Astrocyte of the spinal cord (primary cell): Measurements from ENCODE around the gene EEA1.
A peak's percentile ranks its signal among the peaks of the same experiment; 100 is the strongest.

Experiments
- DNase-seq: peaks from one replicate; pipeline ENCODE4 v3.0.0; 2011; ENCODE audit warnings: low read depth, low spot score
- H3K4me3 ChIP-seq: 2 replicates; pipeline ENCODE4 v1.5.1; 2011; ENCODE audit warnings: low read depth, mild to moderate bottlenecking, low read length, moderate library complexity
- in situ Hi-C: cut with HindIII; loops from 2 replicates; pipeline ENCODE4 v1.10.0; 2017; ENCODE audit warnings: low sequenced_read_pairs
- TF ChIP-seq, protein P1 (sequence below): IDR thresholded peaks from 2 replicates; pipeline ENCODE4 v1.5.1; 2012; ENCODE audit warnings: low read depth, mild to moderate bottlenecking, low read length, inconsistent platforms

Gene EEA1

DNA sequence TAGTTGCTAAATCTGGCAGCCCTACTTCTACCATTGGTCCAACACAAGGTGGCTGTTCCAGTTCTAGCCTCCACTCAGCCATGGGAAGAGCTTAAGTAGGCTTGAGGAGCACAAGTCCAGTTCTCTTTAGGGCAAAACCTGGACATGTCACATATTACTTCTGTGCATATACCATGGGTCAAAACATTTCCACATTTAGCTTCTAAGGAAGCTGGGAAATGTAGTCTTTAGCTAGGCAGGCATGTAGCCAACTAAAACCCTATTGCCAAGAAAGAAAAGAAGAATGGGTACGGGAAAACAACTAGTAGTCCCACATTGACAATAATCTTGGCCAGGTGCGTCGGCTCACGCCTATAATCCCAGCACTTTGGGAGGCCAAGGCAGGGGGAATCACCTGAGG lies 20.9 kb upstream of the EEA1 start:
- in situ Hi-C loops, result loop anchor here (25.0 kb wide), 1 partner anchor 462 kb away; no protein-coding TSS in a partner anchor
- TF ChIP-seq, protein P1, sequence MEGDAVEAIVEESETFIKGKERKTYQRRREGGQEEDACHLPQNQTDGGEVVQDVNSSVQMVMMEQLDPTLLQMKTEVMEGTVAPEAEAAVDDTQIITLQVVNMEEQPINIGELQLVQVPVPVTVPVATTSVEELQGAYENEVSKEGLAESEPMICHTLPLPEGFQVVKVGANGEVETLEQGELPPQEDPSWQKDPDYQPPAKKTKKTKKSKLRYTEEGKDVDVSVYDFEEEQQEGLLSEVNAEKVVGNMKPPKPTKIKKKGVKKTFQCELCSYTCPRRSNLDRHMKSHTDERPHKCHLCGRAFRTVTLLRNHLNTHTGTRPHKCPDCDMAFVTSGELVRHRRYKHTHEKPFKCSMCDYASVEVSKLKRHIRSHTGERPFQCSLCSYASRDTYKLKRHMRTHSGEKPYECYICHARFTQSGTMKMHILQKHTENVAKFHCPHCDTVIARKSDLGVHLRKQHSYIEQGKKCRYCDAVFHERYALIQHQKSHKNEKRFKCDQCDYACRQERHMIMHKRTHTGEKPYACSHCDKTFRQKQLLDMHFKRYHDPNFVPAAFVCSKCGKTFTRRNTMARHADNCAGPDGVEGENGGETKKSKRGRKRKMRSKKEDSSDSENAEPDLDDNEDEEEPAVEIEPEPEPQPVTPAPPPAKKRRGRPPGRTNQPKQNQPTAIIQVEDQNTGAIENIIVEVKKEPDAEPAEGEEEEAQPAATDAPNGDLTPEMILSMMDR, result no peak
- no peak for DNase-seq
- no peak overlapping the region for H3K4me3 ChIP-seq

DNA sequence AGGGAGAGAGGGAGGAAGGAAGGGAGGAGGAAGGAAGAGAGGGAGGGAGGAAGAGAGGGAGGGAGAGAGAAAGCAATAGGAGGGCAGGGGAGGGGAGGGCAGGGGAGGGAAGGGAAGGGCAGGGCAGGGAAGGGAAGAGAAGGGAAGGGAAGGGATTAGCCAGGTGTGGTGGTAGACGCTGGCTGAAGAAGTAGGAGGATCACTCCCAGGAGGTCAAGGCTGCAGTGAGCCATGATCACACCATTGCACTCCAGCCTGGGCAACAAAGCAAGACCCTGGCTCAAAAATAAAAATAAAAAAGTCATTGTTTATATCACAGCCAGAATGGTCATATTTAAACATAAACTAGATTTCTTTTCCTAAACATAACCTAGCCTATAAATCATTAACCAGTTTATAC lies 20.4 kb upstream of the EEA1 start:
- TF ChIP-seq, protein P1, result no peak
- no peak for DNase-seq
- no peak overlapping the region for H3K4me3 ChIP-seq
- in situ Hi-C loops, result no loop called here

DNA sequence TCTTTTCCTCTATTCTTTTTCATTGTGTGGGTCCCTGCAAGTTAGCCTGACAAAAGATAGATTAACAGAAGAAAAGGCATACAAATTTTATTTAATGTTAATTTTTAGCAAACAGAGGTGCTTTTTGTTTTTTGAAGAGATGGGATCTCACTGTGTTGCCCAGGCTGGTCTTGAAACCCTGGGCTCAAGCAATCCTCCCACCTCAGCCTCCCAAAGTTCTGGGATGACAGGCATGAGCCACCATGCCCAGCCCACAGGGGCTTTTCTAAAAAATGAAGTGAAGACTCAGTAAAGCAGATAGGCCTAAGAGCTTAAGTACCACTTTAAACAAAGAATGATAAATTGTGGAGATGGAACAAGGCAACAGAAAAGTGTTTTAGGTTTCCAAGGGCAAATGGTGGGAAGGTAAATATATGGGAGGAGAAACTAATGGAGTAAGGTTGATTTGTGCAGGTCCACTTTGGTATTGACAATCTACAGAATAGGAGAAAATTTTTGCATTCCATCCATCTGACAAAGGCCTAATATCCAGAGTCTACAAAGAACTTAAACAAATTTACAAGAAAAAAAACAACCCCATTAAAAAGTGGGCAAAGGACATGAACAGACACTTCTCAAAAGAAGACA lies 18.6 kb upstream of the EEA1 start:
- in situ Hi-C loops, result no loop called here
- DNase-seq, result no peak
- TF ChIP-seq, protein P1, result no peak
- no peak overlapping the region for H3K4me3 ChIP-seq

DNA sequence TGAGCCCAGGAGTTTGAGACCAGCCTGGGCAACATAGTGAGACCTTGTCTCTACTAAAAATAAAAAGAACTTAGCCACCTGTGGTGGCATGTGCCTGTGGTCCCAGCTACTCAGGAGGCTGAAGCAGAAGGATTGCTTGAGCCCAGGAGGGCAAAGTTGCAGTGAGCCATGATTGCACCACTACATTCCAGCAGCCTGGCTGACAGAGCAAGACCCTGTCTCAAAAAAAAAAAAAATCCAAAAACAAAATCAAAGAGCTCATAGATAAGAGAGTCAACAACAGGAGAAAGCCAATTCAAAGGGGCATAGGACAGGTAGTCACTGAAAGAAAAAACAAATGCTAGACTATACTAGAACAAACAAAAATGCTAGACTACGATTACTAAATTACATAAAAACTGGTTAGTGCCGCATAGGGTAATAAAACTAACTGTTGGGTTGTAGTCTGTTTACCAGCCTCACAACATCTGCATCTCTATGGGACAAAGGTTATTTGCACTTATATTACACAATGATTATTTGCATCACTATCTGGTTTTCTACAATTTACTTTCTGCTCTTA lies 16.6 kb upstream of the EEA1 start:
- no peak for DNase-seq
- TF ChIP-seq, protein P1, result no peak
- no peak overlapping the region for H3K4me3 ChIP-seq
- in situ Hi-C loops, result no loop called here

DNA sequence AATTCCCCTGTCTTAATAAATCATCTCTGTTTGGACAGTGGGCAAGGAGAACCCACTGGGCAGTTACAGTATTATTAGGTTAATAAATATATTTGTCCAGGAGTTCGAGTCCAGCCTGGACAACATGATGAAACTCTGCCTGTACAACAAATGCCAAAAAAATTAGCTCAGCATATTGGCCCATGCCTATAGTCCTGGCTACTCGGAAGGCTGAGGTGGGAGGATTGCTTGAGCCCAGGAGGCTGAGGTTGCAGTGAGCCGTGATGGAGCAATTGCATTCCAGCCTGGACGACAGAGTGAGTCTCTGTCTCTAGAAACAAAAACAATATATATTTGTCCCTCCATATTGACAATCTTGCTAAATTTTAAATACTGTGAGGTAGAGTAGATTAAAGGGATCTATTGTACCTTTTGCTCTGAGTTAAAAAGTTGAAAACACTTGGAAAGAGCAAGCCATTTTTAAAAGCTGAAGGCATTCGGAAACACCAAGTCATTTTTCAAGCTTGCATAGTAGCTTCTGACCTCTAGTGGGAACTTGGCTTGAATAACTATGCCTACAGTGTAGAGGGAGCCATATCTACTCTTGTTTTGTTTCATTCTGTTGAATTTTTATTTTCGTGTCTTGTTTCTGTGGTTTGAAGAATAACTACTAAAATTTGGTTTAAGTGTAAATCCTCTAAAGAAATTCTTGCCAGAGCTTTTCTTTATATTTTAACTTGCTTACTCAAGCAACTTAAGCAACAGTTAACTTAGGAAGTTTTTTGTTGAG lies 14.6 kb upstream of the EEA1 start:
- TF ChIP-seq, protein P1, result peak; percentile 18
- DNase-seq, result peak; percentile 63
- in situ Hi-C loops, result no loop called here

DNA sequence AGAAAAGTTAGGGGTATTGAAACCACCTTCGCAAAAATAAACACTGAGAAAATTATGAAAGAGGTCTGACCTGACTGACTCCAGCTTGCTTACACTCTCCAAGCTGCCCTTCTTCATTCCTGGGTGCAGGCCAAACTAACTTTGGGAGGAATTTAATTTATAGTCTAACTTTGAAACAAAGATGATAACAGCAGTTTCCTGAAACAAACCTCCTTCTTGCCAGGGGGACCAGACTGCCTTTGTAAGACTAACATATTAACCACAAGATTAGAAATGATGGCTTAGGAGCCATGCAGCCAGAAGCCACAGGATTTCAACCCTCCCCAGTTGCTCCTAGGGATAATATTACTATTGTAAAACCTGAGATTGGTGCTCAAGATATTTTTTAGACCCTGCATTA lies 13.8 kb upstream of the EEA1 start:
- no peak overlapping the region for H3K4me3 ChIP-seq
- TF ChIP-seq, protein P1, result no peak
- peak; percentile 81 for DNase-seq
- in situ Hi-C loops, result no loop called here

More for the DNA sequence above, 14.6 kb upstream of the EEA1 start:
- H3K4me3 ChIP-seq, result no peak overlapping the region
